Prostate gland (tissue), 2 donors: ENCODE results near the gene HECW1.

Experiments
- POLR2A ChIP-seq: fragments of 450-650 bp; IDR thresholded peaks from one replicate; pipeline ENCODE4 v1.6.1; 2016; ENCODE audit warnings: antibody characterized with exemption, mild to moderate bottlenecking
- POLR2AphosphoS5 ChIP-seq: sonication (generic); formaldehyde crosslinking; IDR thresholded peaks from one replicate; pipeline ENCODE4 v1.6.1; 2017; ENCODE audit warnings: antibody characterized with exemption
- TF ChIP-seq, protein P1 (sequence below), 4 experiments: fragments of 200-600 bp in 2 of 4; fragments of 450-650 bp in 2 of 4; sonication (generic) in 2 of 4; IDR thresholded peaks; 1 replicate in 3 of 4; 2 replicates in 1 of 4; pipeline ENCODE4 v1.5.1; 2016 to 2019; ENCODE audit warnings: antibody characterized with exemption in 4 of 4, mild to moderate bottlenecking in 2 of 4, moderate library complexity in 2 of 4

DNA sequence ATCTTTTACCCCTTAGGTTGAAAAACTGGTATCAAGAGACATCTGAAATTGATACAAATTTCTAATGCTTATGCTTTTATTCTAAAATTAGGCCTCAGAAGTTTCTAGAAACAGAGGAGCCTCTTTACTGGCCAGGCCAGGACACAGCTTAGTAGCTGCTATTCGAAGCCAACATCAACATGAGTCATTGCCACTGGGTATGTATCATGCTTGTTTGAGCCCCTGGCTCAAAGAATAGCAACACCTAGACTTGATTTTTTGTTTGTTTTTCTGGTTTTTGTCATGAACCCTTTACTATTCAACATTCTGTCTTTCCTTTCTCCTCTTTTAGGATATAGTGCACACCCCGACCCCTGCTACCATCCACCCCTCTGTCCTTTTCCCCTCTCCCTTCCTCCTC lies 379.5 kb downstream of the HECW1 start:
- no peak for TF ChIP-seq POLR2A
- TF ChIP-seq POLR2AphosphoS5: no peak
- TF ChIP-seq, protein P1, sequence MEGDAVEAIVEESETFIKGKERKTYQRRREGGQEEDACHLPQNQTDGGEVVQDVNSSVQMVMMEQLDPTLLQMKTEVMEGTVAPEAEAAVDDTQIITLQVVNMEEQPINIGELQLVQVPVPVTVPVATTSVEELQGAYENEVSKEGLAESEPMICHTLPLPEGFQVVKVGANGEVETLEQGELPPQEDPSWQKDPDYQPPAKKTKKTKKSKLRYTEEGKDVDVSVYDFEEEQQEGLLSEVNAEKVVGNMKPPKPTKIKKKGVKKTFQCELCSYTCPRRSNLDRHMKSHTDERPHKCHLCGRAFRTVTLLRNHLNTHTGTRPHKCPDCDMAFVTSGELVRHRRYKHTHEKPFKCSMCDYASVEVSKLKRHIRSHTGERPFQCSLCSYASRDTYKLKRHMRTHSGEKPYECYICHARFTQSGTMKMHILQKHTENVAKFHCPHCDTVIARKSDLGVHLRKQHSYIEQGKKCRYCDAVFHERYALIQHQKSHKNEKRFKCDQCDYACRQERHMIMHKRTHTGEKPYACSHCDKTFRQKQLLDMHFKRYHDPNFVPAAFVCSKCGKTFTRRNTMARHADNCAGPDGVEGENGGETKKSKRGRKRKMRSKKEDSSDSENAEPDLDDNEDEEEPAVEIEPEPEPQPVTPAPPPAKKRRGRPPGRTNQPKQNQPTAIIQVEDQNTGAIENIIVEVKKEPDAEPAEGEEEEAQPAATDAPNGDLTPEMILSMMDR (IDR thresholded peaks at IDR 0.05): no peak
